GM12875 (cell line): ENCODE data around the gene KREMEN1.
A peak's percentile ranks its signal among the peaks of the same experiment; 100 is the strongest.

ENCODE experiments used
- H3K4me3 ChIP-seq: one replicate; pipeline ENCODE4 v1.5.1; 2011; ENCODE audit warnings: low read depth, low read length, control low read depth
- TF ChIP-seq, protein P1 (sequence below): IDR thresholded peaks from 2 replicates; pipeline ENCODE4 v1.5.1; 2011; ENCODE audit warnings: low read depth, mild to moderate bottlenecking, control low read depth, inconsistent platforms, low read length, moderate library complexity, borderline replicate concordance; ENCODE audit not compliant: insufficient read depth

The KREMEN1 gene, protein sequence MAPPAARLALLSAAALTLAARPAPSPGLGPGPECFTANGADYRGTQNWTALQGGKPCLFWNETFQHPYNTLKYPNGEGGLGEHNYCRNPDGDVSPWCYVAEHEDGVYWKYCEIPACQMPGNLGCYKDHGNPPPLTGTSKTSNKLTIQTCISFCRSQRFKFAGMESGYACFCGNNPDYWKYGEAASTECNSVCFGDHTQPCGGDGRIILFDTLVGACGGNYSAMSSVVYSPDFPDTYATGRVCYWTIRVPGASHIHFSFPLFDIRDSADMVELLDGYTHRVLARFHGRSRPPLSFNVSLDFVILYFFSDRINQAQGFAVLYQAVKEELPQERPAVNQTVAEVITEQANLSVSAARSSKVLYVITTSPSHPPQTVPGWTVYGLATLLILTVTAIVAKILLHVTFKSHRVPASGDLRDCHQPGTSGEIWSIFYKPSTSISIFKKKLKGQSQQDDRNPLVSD

DNA sequence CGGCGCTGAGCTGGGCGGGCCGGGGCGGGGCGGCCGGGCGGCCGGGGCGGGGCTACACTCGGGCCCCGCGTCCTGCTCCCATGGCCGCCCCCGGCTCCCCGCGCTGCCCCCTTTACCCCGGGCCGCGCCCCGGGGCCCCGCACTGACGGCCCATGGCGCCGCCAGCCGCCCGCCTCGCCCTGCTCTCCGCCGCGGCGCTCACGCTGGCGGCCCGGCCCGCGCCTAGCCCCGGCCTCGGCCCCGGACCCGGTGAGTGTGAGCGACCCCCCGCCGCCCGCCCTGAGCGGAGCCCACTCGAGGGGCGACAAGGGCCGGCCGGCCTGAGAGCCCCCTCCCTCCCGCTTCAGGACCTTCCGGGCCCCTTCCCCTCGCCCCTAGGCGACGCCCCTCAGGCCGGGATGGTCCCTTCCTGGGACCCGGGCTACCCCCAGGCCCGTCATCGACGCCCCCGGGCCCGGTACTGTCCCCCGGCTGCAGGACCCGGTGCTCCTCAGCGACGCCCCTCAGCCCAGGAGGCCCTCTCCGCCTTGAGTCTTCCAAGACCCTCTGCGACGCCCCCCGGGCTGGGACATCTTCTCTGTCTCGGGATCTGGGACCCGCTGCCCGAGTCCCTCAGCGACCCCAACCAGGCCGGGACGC, at the start of gene KREMEN1:
Gene KREMEN1, plus strand, starts transcription at position 57 of the 639 bp plus-strand sequence. Its CDS starts 96 bp downstream, at position 153.
- H3K4me3 ChIP-seq: peak within 1 kb of the TSS; percentile 47
- TF ChIP-seq, protein P1, sequence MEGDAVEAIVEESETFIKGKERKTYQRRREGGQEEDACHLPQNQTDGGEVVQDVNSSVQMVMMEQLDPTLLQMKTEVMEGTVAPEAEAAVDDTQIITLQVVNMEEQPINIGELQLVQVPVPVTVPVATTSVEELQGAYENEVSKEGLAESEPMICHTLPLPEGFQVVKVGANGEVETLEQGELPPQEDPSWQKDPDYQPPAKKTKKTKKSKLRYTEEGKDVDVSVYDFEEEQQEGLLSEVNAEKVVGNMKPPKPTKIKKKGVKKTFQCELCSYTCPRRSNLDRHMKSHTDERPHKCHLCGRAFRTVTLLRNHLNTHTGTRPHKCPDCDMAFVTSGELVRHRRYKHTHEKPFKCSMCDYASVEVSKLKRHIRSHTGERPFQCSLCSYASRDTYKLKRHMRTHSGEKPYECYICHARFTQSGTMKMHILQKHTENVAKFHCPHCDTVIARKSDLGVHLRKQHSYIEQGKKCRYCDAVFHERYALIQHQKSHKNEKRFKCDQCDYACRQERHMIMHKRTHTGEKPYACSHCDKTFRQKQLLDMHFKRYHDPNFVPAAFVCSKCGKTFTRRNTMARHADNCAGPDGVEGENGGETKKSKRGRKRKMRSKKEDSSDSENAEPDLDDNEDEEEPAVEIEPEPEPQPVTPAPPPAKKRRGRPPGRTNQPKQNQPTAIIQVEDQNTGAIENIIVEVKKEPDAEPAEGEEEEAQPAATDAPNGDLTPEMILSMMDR: no peak

DNA sequence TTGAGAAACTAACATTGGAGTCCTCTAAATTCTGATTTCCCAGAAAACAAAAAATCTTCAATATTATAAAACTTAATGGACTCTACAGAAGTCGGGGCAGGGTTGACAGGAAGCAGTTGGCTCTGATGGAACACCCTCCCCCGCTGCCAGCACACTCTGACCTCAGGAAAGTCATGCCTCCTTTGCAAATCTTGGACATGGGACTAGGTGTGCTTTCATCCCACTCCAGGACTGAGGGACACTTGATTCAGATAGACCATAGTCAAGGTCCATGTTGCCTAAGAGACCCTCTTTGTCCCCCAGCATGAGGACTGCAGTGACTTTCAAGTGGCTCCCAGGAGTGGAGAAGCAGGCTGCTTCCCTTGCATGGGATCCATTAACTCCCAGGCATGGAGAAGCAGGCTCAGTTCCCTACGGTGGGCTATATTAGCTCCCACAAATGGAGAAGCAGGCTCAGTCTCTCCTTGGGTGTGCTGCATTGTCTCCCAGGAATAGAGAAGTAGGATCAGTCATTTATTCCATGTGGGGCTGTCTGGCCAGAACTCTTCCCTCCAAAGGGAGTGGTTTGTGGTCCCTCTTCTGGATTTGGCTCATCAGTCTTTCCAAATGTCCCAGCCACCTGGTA, 49.6 kb upstream of the KREMEN1 start:
- TF ChIP-seq, protein P1: no peak
- H3K4me3 ChIP-seq: no peak overlapping the region

DNA sequence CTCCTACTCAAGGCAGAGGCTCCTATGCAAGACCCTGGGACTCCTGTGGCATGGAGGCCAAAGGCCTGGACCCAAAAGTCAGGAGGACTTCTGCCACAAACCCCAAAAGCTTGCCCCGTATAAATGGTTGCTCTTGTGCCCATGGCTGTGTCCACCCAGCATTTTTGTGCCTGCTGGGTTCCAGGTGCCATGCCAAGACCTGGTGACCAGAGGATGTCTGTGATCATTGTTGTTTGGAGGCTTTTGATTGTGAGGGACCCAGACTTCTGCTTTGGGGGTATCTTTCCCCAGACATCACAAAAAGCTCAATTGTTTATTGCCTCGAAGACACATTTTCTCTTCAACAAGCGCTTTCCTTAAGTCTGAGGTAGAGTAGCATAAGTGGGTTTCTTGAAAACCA, 46.3 kb upstream of the KREMEN1 start:
- TF ChIP-seq, protein P1: no peak
- no peak overlapping the region for H3K4me3 ChIP-seq

DNA sequence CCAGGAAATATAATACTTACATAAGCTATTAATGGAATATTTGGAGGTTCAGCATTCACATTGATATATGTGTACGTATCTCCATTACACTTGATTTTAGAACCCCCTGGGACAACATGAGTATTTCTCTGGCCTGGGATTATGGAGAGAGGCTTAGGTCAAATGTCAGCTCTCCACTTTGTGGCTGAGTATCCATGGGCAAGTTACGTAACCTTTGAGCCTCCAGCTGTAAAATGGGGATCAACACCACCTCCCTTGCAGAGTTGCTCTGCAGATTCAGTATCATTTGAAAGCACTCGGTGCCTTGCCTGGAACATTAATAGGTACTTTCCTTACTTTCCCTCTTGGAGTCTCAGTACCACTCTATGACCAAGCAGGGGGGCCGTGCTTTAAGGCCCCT, 44.4 kb upstream of the KREMEN1 start:
- no peak overlapping the region for H3K4me3 ChIP-seq
- TF ChIP-seq, protein P1: no peak

DNA sequence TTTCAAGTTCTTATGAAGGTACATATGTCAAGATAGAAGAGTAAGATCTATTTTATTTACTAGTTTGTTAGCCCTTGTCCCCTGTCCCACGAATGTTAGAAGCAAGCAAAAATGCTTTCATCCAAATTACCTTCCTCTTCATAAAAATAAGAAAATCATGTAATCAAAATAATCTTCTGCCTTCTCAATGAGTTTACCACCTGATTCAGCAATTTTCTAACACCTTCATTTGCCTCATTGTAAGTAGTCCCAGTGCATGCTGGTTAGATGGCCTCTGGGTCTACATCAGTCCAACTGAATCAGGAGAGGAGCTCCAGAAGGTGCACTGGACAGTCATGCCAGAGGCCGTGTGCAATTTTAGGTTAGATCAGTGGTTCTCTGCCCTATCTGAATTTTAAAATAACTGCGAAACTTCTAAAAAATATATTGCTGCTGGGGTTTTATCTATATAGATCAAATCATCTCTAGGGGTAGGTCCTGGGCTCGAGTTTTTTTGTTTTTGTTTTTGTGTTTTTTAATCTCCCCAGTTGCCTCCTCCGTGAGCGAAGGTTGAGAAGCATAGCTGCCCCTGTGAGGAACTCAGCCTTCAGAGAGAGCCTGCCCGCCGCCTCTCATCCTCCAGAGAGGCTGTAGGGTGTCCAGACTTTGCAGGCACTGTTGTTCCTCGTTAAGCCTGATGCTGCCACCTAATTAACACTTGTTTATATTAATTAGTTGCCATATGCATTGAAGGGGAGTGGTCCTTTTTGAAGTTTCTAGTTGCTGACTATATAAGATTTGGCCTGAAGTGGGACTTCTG, 43.4 kb upstream of the KREMEN1 start:
- H3K4me3 ChIP-seq: no peak overlapping the region

DNA sequence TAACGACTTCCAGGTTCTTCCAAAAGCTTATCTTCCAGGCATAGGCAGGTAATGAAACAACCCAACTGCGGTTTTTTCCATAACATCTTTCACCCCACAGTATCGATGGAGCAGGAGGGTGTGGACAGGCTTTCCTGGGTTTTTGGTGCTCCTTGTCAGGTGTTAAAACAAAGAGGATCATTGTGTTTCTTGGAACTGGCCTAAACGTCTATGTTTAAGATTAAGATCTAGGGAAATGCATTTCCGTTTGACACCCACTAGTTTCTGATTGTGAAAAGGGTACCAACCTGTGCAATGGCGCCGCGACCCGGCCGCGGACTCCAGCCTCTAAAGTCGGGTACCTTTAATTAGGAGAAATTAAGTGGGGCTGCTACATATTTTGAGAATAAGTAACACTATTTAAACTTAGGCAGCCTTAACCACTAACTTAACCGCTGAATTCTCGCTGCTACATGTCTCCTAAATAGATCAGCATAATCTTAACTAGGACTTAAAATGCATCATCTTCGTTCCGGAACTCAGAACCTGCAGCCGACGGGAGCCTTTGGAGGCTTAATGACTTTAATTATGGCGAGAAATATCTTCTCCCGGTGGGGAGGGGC, 42.7 kb upstream of the KREMEN1 start:
- no peak overlapping the region for H3K4me3 ChIP-seq
- TF ChIP-seq, protein P1: no peak

More for the DNA sequence above, 43.4 kb upstream of the KREMEN1 start:
- TF ChIP-seq, protein P1: no peak
